Measurements from ENCODE around the gene NDC1. TPM values are rescaled to one million over a fixed set of nuclear protein-coding genes. Genes with fewer than 3 reads are reported as not detected.
A peak's percentile ranks its signal among the peaks of the same experiment; 100 is the strongest.
"Not testable (repeated sequence)": the region's sequence is repeated elsewhere in the genome, so short reads cannot be mapped to it uniquely, and the experiment has no call there.

NDC1 gene
- 72.1 and 89.1 TPM in 2 replicates for total RNA-seq (2014; rRNA removed; shearing (Covaris generic))

GRCh38 chr1:53837924-53838653, at the start of gene NDC1:
Gene NDC1, minus strand, starts transcription at chr1:53838296. Its CDS starts 35 bp downstream, at chr1:53838261.
- peak; percentile 98 for DNase-seq (ENCODE audit: low spot score)

- not testable (repeated sequence) for DNase-seq (ENCODE audit: low spot score)
Measured at GRCh38 chr1:53883600-53883999, 45.5 kb upstream of the NDC1 start.

- DNase-seq (ENCODE audit: low spot score): not testable (repeated sequence)
Measured at GRCh38 chr1:53881853-53882252, 43.8 kb upstream of the NDC1 start.

GRCh38 chr1:53878492-53879105, 40.5 kb upstream of the NDC1 start:
- peak; percentile 49 for DNase-seq (ENCODE audit: low spot score)

- not testable (repeated sequence) for DNase-seq (ENCODE audit: low spot score)
Measured at GRCh38 chr1:53875150-53875549, 37.1 kb upstream of the NDC1 start.

- no peak for DNase-seq (ENCODE audit: low spot score)
Measured at GRCh38 chr1:53871773-53872484, 33.8 kb upstream of the NDC1 start.

GRCh38 chr1:53871221-53871620, 33.1 kb upstream of the NDC1 start:
- no peak for DNase-seq (ENCODE audit: low spot score)

- no peak for DNase-seq (ENCODE audit: low spot score)
Measured at GRCh38 chr1:53869454-53870117, 31.5 kb upstream of the NDC1 start.

GRCh38 chr1:53868565-53868964, 30.5 kb upstream of the NDC1 start:
- no peak for DNase-seq (ENCODE audit: low spot score)

GRCh38 chr1:53862507-53862906, 24.4 kb upstream of the NDC1 start:
- DNase-seq (ENCODE audit: low spot score): no peak

- DNase-seq (ENCODE audit: low spot score): peak; percentile 67
Measured at GRCh38 chr1:53860967-53861411, 22.9 kb upstream of the NDC1 start.

GRCh38 chr1:53851571-53852285, 13.6 kb upstream of the NDC1 start:
- no peak for DNase-seq (ENCODE audit: low spot score)

- no peak for DNase-seq (ENCODE audit: low spot score)
Measured at GRCh38 chr1:53850082-53850673, 12.1 kb upstream of the NDC1 start.

GRCh38 chr1:53847980-53848379, 9.9 kb upstream of the NDC1 start:
- DNase-seq (ENCODE audit: low spot score): no peak

GRCh38 chr1:53842347-53842746, 4.3 kb upstream of the NDC1 start:
- no peak for DNase-seq (ENCODE audit: low spot score)

- no peak for DNase-seq (ENCODE audit: low spot score)
Measured at GRCh38 chr1:53838654-53838974, 518 bp upstream of the NDC1 start.

- DNase-seq (ENCODE audit: low spot score): no peak
Measured at GRCh38 chr1:53837646-53837923, 511 bp downstream of the NDC1 start.

- no peak for DNase-seq (ENCODE audit: low spot score)
Measured at GRCh38 chr1:53835491-53835890, 2.6 kb downstream of the NDC1 start.

GRCh38 chr1:53834776-53835175, 3.3 kb downstream of the NDC1 start:
- DNase-seq (ENCODE audit: low spot score): no peak

GRCh38 chr1:53833393-53833792, 4.7 kb downstream of the NDC1 start:
- no peak for DNase-seq (ENCODE audit: low spot score)

GRCh38 chr1:53826367-53826766, 11.7 kb downstream of the NDC1 start:
- DNase-seq (ENCODE audit: low spot score): no peak

GRCh38 chr1:53825306-53825705, 12.8 kb downstream of the NDC1 start:
- no peak for DNase-seq (ENCODE audit: low spot score)

Data from H4 (cell line).